Activated CD4-positive, alpha-beta T cell treated with anti-CD3 and anti-CD28 coated beads, Interleukin-2, amount 10 ng/mL, durations not matched to agents 24 days and 14 days (primary cell): Measurements from ENCODE around the gene BCOR. TPM values are rescaled to one million over a fixed set of nuclear protein-coding genes. Genes with fewer than 3 reads are reported as not detected.

Experiments
- DNase-seq: peaks from one replicate; pipeline ENCODE4 v3.0.0; 2022
- H3K27ac Mint-ChIP-seq: one replicate; pipeline ENCODE4 v1.8.0; 2022; ENCODE audit warnings: mild to moderate bottlenecking, mixed read lengths
- H3K27me3 Mint-ChIP-seq: one replicate; pipeline ENCODE4 v1.8.0; 2022; ENCODE audit warnings: mixed read lengths
- H3K36me3 Mint-ChIP-seq: one replicate; pipeline ENCODE4 v1.8.0; 2022; ENCODE audit warnings: low read depth, mild to moderate bottlenecking, mixed read lengths
- H3K4me1 Mint-ChIP-seq: one replicate; pipeline ENCODE4 v1.8.0; 2021; ENCODE audit warnings: mixed read lengths
- H3K4me3 Mint-ChIP-seq: one replicate; pipeline ENCODE4 v1.8.0; 2022; ENCODE audit warnings: mild to moderate bottlenecking, moderate library complexity, mixed read lengths
- H3K9me3 Mint-ChIP-seq: one replicate; pipeline ENCODE4 v1.8.0; 2021; ENCODE audit warnings: mixed read lengths
- intact Hi-C: fragments of 100-400 bp; cut with micrococcal nuclease; formaldehyde crosslinking; loops from one replicate; pipeline ENCODE4 v1.15.1; 2023
- total RNA-seq: library from RNA; stranded (reverse); gene quantifications from 2 replicates; pipeline ENCODE4 v1.2.3, GENCODE V29; 2022

The BCOR gene
- total RNA-seq, 1 donor from 2014 or later: 64.5 TPM

- Mint-ChIP-seq H3K9me3 (no peaks in the 10 kb centered on the region), H3K4me3 (peak overlapping the region; percentile 85), H3K27ac (peak overlapping the region; percentile 92), H3K4me1 (peaks cover 19% of the 10 kb centered on the region), H3K36me3 (peaks cover 10% of the 10 kb centered on the region), H3K27me3 (no peaks in the 10 kb centered on the region)
- DNase-seq: peak; percentile 88
- intact Hi-C loops: loop anchor here (1.0 to 10.0 kb wide), 5 partner anchors 8 to 1294 kb away; partner anchors contain the start of gene MID1IP1
Observed at GRCh38 chrX:40098264-40099054, 701 bp upstream of the BCOR start.

- H3K4me3 Mint-ChIP-seq: peak overlapping the region; percentile 97
- peaks cover 29% of the 10 kb centered on the region for H3K4me1 Mint-ChIP-seq
- no peaks in the 10 kb centered on the region for H3K9me3 Mint-ChIP-seq
- no peaks in the 10 kb centered on the region for H3K27me3 Mint-ChIP-seq
- peaks cover 19% of the 10 kb centered on the region for H3K36me3 Mint-ChIP-seq
- DNase-seq: peak; percentile 76
- H3K27ac Mint-ChIP-seq: peak overlapping the region; percentile 84
- intact Hi-C loops: loop anchor here (2.0 to 10.0 kb wide), 6 partner anchors 58 to 1292 kb away; partner anchors contain the start of gene MID1IP1
Observed at GRCh38 chrX:40097141-40097503, 636 bp downstream of the BCOR start.

- Mint-ChIP-seq H3K4me1 (peaks cover 29% of the 10 kb centered on the region), H3K27ac (peak overlapping the region; percentile 92), H3K36me3 (peaks cover 19% of the 10 kb centered on the region), H3K4me3 (peak overlapping the region; percentile 97), H3K27me3 (no peaks in the 10 kb centered on the region), H3K9me3 (no peaks in the 10 kb centered on the region)
- intact Hi-C loops: loop anchor here (2.0 to 10.0 kb wide), 6 partner anchors 58 to 1292 kb away; partner anchors contain the start of gene MID1IP1
- peak; percentile 92 for DNase-seq
Observed at GRCh38 chrX:40096395-40097091, 1.2 kb downstream of the BCOR start.

GRCh38 chrX:40095583-40096394 lies 2.0 kb downstream of the BCOR start:
- intact Hi-C loops: loop anchor here (1.0 to 10.0 kb wide), 9 partner anchors 59 to 1291 kb away; partner anchors contain the start of gene MID1IP1
- Mint-ChIP-seq H3K4me3 (peak overlapping the region; percentile 97), H3K27ac (peak overlapping the region; percentile 92), H3K9me3 (no peaks in the 10 kb centered on the region), H3K27me3 (no peaks in the 10 kb centered on the region), H3K36me3 (peaks cover 24% of the 10 kb centered on the region), H3K4me1 (peaks cover 35% of the 10 kb centered on the region)
- peak; percentile 75 for DNase-seq

- Mint-ChIP-seq H3K9me3 (no peaks in the 10 kb centered on the region), H3K27ac (peak overlapping the region; percentile 90), H3K4me3 (peak overlapping the region; percentile 97), H3K36me3 (peaks cover 24% of the 10 kb centered on the region), H3K4me1 (peaks cover 36% of the 10 kb centered on the region), H3K27me3 (no peaks in the 10 kb centered on the region)
- intact Hi-C loops: loop anchor here (1.0 to 10.0 kb wide), 7 partner anchors 74 to 1290 kb away; partner anchors contain the start of gene MID1IP1
- no peak for DNase-seq
Observed at GRCh38 chrX:40094900-40095582, 2.7 kb downstream of the BCOR start.

- Mint-ChIP-seq H3K9me3 (no peaks in the 10 kb centered on the region), H3K27ac (peak overlapping the region; percentile 60), H3K4me1 (peaks cover 32% of the 10 kb centered on the region), H3K27me3 (no peaks in the 10 kb centered on the region), H3K36me3 (peaks cover 24% of the 10 kb centered on the region), H3K4me3 (peak overlapping the region; percentile 97)
- DNase-seq: peak; percentile 80
- intact Hi-C loops: loop anchor here (2.0 to 10.0 kb wide), 2 partner anchors 81 to 1289 kb away; partner anchors contain the start of gene MID1IP1
Observed at GRCh38 chrX:40094041-40094899, 3.5 kb downstream of the BCOR start.

- no peak for DNase-seq
- Mint-ChIP-seq H3K9me3 (no peaks in the 10 kb centered on the region), H3K36me3 (peaks cover 24% of the 10 kb centered on the region), H3K4me3 (peak overlapping the region; percentile 97), H3K27me3 (no peaks in the 10 kb centered on the region), H3K4me1 (peaks cover 35% of the 10 kb centered on the region), H3K27ac (no peak overlapping the region)
- intact Hi-C loops: loop anchor here (10.0 kb wide), 1 partner anchor 1289 kb away; the partner anchor contains the start of gene MID1IP1
Observed at GRCh38 chrX:40093586-40093985, 4.2 kb downstream of the BCOR start.

- H3K9me3 Mint-ChIP-seq: no peaks in the 10 kb centered on the region
- no peak for DNase-seq
- peaks cover 24% of the 10 kb centered on the region for H3K36me3 Mint-ChIP-seq
- peaks cover 40% of the 10 kb centered on the region for H3K4me1 Mint-ChIP-seq
- H3K27me3 Mint-ChIP-seq: no peaks in the 10 kb centered on the region
- H3K4me3 Mint-ChIP-seq: peak overlapping the region; percentile 97
- intact Hi-C loops: loop anchor here (10.0 kb wide), 1 partner anchor 1288 kb away; the partner anchor contains the start of gene MID1IP1
- H3K27ac Mint-ChIP-seq: no peak overlapping the region
Observed at GRCh38 chrX:40092808-40093435, 4.8 kb downstream of the BCOR start.

- H3K36me3 Mint-ChIP-seq: peaks cover 24% of the 10 kb centered on the region
- no peaks in the 10 kb centered on the region for H3K9me3 Mint-ChIP-seq
- intact Hi-C loops: loop anchor here (10.0 kb wide), 1 partner anchor 1287 kb away; the partner anchor contains the start of gene MID1IP1
- no peak for DNase-seq
- H3K27ac Mint-ChIP-seq: no peak overlapping the region
- H3K4me1 Mint-ChIP-seq: peaks cover 40% of the 10 kb centered on the region
- H3K27me3 Mint-ChIP-seq: no peaks in the 10 kb centered on the region
- H3K4me3 Mint-ChIP-seq: peak overlapping the region; percentile 75
Observed at GRCh38 chrX:40091691-40092421, 5.9 kb downstream of the BCOR start.

GRCh38 chrX:40090961-40091360 lies 6.8 kb downstream of the BCOR start:
- Mint-ChIP-seq H3K36me3 (peaks cover 30% of the 10 kb centered on the region), H3K4me1 (peaks cover 45% of the 10 kb centered on the region), H3K9me3 (no peaks in the 10 kb centered on the region), H3K27ac (no peak overlapping the region), H3K4me3 (peak overlapping the region; percentile 75), H3K27me3 (no peaks in the 10 kb centered on the region)
- DNase-seq: no peak
- intact Hi-C loops: loop anchor here (10.0 kb wide), 1 partner anchor 1286 kb away; the partner anchor contains the start of gene MID1IP1
